Activated CD4-positive, alpha-beta T cell treated with anti-CD3 and anti-CD28 coated beads for 1 hour (primary cell): ENCODE results near the gene TBC1D3B.
"Not testable (repeated sequence)": the region's sequence is repeated elsewhere in the genome, so short reads cannot be mapped to it uniquely, and the experiment has no call there.

ENCODE experiments used
- DNase-seq: peaks from one replicate; pipeline ENCODE4 v3.0.0-alpha.2; 2020

Gene TBC1D3B

GRCh38 chr17:36168836-36169235 is 7.6 kb downstream of the TBC1D3B start:
- not testable (repeated sequence) for DNase-seq

GRCh38 chr17:36153895-36154610 is 22.4 kb downstream of the TBC1D3B start:
- no peak for DNase-seq

- no peak for DNase-seq
These were observed 23.8 kb downstream of the TBC1D3B start for GRCh38 chr17:36152639-36153120.

- no peak for DNase-seq
These were observed 24.4 kb downstream of the TBC1D3B start for GRCh38 chr17:36151891-36152638.

GRCh38 chr17:36149296-36149820 is 27.1 kb downstream of the TBC1D3B start:
- DNase-seq = no peak

GRCh38 chr17:36148559-36149295 is 27.7 kb downstream of the TBC1D3B start:
- DNase-seq = peak; percentile 39

GRCh38 chr17:36147601-36148000 is 28.8 kb downstream of the TBC1D3B start:
- no peak for DNase-seq

GRCh38 chr17:36144981-36145729 is 31.3 kb downstream of the TBC1D3B start:
- DNase-seq = no peak

GRCh38 chr17:36144014-36144413 is 32.4 kb downstream of the TBC1D3B start:
- no peak for DNase-seq

GRCh38 chr17:36142806-36143205 is 33.6 kb downstream of the TBC1D3B start:
- no peak for DNase-seq

- no peak for DNase-seq
These were observed 34.2 kb downstream of the TBC1D3B start for GRCh38 chr17:36142235-36142634.

- no peak for DNase-seq
These were observed 40.0 kb downstream of the TBC1D3B start for GRCh38 chr17:36136439-36136838.

GRCh38 chr17:36136036-36136435 is 40.4 kb downstream of the TBC1D3B start:
- no peak for DNase-seq

- DNase-seq = no peak
These were observed 41.0 kb downstream of the TBC1D3B start for GRCh38 chr17:36135465-36135864.

GRCh38 chr17:36133602-36134236 is 42.7 kb downstream of the TBC1D3B start:
- DNase-seq = no peak

- no peak for DNase-seq
These were observed 44.0 kb downstream of the TBC1D3B start for GRCh38 chr17:36132421-36132831.

- no peak for DNase-seq
These were observed 44.5 kb downstream of the TBC1D3B start for GRCh38 chr17:36131931-36132330.

- no peak for DNase-seq
These were observed 45.0 kb downstream of the TBC1D3B start for GRCh38 chr17:36131421-36131820.

GRCh38 chr17:36130346-36130745 is 46.1 kb downstream of the TBC1D3B start:
- no peak for DNase-seq

GRCh38 chr17:36129616-36130015 is 46.8 kb downstream of the TBC1D3B start:
- no peak for DNase-seq

- DNase-seq = no peak
These were observed 47.9 kb downstream of the TBC1D3B start for GRCh38 chr17:36128411-36128978.

- DNase-seq = no peak
These were observed 48.5 kb downstream of the TBC1D3B start for GRCh38 chr17:36127911-36128310.
